Upper lobe of left lung (tissue), 4 donors: ENCODE results near the gene SYK.

Experiments used
- EP300 ChIP-seq, 4 donors: sonication (generic); formaldehyde crosslinking; IDR thresholded peaks; one replicate each; pipeline ENCODE4 v1.5.1; 2017; ENCODE audit warnings: antibody characterized with exemption in 4 of 4, control low read depth in 2 of 4
- POLR2A ChIP-seq, 4 donors: fragments of 450-650 bp; IDR thresholded peaks; one replicate each; pipeline ENCODE4 v1.5.1; 2016 to 2017; ENCODE audit warnings: antibody characterized with exemption in 4 of 4, mild to moderate bottlenecking in 2 of 4
- POLR2AphosphoS5 ChIP-seq, 2 donors: sonication (generic); formaldehyde crosslinking; IDR thresholded peaks; one replicate each; pipeline ENCODE4 v1.5.1; 2017; ENCODE audit warnings: antibody characterized with exemption in 2 of 2
- TF ChIP-seq, protein P1 (sequence below), 6 experiments: fragments of 450-650 bp in 4 of 6; fragments of 200-600 bp in 2 of 6; sonication (generic) in 2 of 6; IDR thresholded peaks; one replicate each; pipeline ENCODE4 v1.5.1; 2016 to 2019; ENCODE audit warnings: antibody characterized with exemption in 6 of 6

DNA sequence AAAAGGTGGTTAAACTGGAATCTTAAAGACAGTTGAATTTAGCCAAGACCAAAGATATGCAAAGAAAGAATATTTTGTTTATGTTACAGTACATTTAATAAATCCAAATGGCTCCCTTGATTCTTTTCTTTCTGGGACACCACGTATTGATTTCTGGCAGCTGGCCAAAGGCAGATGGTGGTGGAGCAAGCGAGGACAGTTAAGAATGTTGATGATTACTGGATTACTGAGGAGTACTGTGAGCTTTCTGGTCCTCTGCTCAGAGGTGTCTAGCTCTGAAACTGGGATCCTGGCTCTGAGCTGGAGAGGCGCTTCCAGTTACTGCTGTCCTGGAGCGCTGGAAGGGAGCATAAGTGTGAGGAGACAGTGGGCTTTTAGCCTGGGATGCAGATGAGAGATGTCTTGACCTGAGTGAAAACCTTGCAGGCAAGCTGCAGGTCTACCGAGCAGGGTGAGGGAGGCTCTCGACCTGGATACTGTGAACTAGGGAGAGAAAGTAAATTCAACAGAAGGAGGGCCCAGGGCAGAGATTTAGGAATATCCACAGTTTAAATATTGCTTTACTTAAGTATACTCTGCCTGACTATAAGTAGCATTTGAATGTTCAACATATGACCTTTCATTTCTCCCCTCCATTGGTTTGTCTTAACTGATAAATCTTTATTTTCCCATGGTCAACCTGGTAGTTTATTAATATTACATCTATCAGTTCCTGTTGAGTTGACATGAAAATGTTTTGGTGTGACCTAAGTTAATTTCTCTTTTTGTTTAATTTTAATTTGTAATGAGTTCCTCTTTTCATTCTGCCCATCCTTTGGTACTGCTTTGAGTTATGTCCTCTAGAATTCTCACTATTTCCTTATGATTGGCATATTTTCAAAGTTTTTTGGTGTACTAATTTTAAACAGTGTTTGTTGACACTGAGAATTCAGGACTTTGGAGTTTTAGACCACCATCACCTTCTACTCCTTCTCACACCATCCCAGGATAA lies 3.7 kb downstream of the SYK start:
- TF ChIP-seq, protein P1, sequence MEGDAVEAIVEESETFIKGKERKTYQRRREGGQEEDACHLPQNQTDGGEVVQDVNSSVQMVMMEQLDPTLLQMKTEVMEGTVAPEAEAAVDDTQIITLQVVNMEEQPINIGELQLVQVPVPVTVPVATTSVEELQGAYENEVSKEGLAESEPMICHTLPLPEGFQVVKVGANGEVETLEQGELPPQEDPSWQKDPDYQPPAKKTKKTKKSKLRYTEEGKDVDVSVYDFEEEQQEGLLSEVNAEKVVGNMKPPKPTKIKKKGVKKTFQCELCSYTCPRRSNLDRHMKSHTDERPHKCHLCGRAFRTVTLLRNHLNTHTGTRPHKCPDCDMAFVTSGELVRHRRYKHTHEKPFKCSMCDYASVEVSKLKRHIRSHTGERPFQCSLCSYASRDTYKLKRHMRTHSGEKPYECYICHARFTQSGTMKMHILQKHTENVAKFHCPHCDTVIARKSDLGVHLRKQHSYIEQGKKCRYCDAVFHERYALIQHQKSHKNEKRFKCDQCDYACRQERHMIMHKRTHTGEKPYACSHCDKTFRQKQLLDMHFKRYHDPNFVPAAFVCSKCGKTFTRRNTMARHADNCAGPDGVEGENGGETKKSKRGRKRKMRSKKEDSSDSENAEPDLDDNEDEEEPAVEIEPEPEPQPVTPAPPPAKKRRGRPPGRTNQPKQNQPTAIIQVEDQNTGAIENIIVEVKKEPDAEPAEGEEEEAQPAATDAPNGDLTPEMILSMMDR (IDR thresholded peaks at IDR 0.05), result no peak
- TF ChIP-seq EP300 (IDR thresholded peaks at IDR 0.05) (no peak), POLR2AphosphoS5 (IDR thresholded peaks at IDR 0.05) (no peak), POLR2A (IDR thresholded peaks at IDR 0.05) (no peak)
